ENCODE data around the gene CES4A. TPM values are rescaled to one million over a fixed set of nuclear protein-coding genes. Genes with fewer than 3 reads are reported as not detected.
A peak's percentile ranks its signal among the peaks of the same experiment; 100 is the strongest.
"Not testable (repeated sequence)": the region's sequence is repeated elsewhere in the genome, so short reads cannot be mapped to it uniquely, and the experiment has no call there.

The CES4A gene
- total RNA-seq, 2 donors from 2014 or later = 24.4 to 38.8 TPM

GRCh38 chr16:67035364-67035763, 47.0 kb downstream of the CES4A start:
- peak overlapping the region in 1 of 2 donors; percentile 39 for H3K4me3 Mint-ChIP-seq

DNA sequence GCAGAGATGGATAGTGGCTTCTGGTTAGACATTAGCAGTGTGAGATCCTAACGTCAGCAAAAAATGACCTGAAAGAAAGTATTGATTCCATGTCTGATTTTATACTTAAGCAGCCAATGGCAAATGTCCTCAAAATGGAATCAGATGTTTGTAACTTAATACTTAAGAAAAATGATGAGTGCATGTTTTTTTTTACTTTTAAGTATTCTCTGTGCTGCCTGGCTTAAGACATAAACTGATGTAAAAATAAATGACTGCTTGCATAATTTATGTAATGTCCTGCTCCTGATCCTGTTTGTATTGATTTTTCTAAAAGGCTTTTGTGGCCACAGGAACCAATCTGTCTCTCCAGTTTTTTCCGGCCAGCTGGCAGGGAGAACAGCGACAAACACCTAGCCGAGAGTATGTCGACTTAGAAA, 47.9 kb downstream of the CES4A start:
- no peak overlapping the region for H3K27ac Mint-ChIP-seq
- peaks cover 10 to 35% of the 10 kb centered on the region in 2 donors for H3K36me3 Mint-ChIP-seq (ENCODE audit: insufficient read depth in 2 of 2)
- no peaks in the 10 kb centered on the region for H3K9me3 Mint-ChIP-seq
- ATAC-seq (replicated peaks in 1 of 2) (no peak), DNase-seq (no peak)
- H3K4me3 Mint-ChIP-seq = no peak overlapping the region
- peaks cover 81% of the 10 kb centered on the region for H3K4me1 Mint-ChIP-seq (ENCODE audit: low read depth)
- H3K27me3 Mint-ChIP-seq (ENCODE audit: low read depth) = no peaks in the 10 kb centered on the region

More at GRCh38 chr16:67035364-67035763, 47.0 kb downstream of the CES4A start:
- Mint-ChIP-seq H3K4me1 (ENCODE audit: low read depth) (peaks cover 81% of the 10 kb centered on the region), H3K36me3 (ENCODE audit: insufficient read depth in 2 of 2) (peaks cover 6 to 26% of the 10 kb centered on the region in 2 donors), H3K27ac (no peak overlapping the region), H3K9me3 (no peaks in the 10 kb centered on the region), H3K27me3 (ENCODE audit: low read depth) (no peaks in the 10 kb centered on the region)
- DNase-seq (no peak), ATAC-seq (replicated peaks in 1 of 2) (no peak)

DNA sequence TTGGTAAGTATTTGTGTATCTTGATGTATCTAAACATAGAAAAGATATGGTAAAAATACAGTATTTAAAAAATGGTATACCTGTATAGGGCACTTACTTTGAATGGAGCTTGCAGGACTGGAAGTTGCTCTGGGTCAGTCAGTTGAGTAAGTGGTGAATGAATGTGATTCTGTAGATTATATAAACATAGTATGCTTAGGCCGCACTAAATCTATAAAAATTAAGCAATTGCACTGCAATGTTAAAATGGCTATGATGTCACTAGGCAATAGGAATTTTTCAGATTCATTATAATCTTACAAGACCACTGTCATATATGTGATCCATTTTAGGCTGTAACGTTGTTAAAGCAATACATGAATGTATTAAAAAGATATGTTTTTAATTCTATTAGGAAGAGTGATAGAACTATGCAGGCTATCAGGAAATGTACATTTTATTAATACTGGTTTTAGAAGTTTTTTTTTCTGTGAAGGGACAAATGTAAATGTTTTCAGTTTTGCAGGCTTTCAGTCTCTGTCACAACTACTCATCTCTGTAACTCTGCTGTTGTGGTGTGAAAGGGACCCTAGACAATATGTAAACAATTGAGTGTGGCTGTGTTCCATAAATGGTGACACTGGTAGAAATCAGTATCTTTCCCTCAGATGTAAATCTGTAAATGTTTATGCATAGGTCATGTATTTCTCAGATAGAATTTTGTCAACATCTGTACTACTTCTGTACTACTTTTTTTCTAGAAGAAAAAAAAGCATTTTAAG, 51.1 kb downstream of the CES4A start:
- H3K27ac Mint-ChIP-seq = peak overlapping the region; percentile 54
- DNase-seq = no peak
- ATAC-seq (replicated peaks in 1 of 2) = peak; percentile 81 to 84

DNA sequence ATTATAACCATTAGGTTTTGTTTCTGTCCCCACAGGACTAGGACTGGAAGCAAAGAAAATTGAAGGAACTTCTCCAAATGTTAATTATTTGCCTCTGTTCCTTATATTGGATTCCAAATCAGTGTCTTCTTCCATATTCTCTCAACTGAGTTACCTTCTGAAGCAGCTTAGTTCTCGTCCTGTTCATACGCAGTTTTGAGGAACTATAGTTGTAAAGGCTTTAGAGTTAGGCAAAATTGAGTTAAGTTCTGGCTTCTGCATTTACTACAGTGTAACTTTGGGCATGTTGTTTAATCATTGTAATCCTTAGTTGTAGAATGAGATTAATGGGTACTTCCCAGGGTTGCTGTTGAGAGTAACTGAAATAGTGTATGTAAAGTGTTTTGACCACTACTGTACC, 51.8 kb downstream of the CES4A start:
- H3K36me3 Mint-ChIP-seq (ENCODE audit: insufficient read depth in 2 of 2) = peaks cover 8 to 21% of the 10 kb centered on the region in 2 donors
- no peaks in the 10 kb centered on the region for H3K27me3 Mint-ChIP-seq (ENCODE audit: low read depth)
- DNase-seq (no peak), ATAC-seq (replicated peaks in 1 of 2) (no peak)
- no peaks in the 10 kb centered on the region for H3K9me3 Mint-ChIP-seq
- H3K4me1 Mint-ChIP-seq (ENCODE audit: low read depth) = peaks cover 46% of the 10 kb centered on the region
- H3K27ac Mint-ChIP-seq = peak overlapping the region; percentile 61
- peak overlapping the region in 1 of 2 donors; percentile 6 for H3K4me3 Mint-ChIP-seq

More for the DNA sequence above, 51.1 kb downstream of the CES4A start:
- no peaks in the 10 kb centered on the region for H3K27me3 Mint-ChIP-seq (ENCODE audit: low read depth)
- peak overlapping the region in 1 of 2 donors; percentile 25 for H3K4me3 Mint-ChIP-seq
- H3K36me3 Mint-ChIP-seq (ENCODE audit: insufficient read depth in 2 of 2) = peaks cover 9 to 22% of the 10 kb centered on the region in 2 donors
- H3K9me3 Mint-ChIP-seq = no peaks in the 10 kb centered on the region
- peaks cover 53% of the 10 kb centered on the region for H3K4me1 Mint-ChIP-seq (ENCODE audit: low read depth)

DNA sequence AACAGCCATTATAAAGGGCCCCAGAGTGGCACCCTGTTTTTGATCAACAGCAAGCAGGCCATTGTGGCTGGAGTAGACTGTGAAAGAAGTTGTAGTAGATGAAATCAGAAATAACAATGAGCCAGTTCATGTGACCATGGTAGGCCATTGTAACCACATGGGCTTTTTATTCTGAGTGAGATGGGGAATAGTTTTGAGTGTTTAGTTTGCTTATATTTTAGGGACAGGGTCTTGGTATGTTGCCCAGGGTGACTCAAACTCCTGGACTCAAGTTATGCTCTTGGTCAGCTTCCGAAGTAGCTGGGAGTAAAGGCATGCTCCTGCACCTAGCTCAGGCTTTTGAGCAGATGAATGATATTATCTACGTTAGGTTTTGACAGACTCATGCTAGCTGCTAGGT, 52.5 kb downstream of the CES4A start:
- Mint-ChIP-seq H3K4me1 (ENCODE audit: low read depth) (peaks cover 39% of the 10 kb centered on the region), H3K4me3 (no peak overlapping the region), H3K27ac (peak overlapping the region; percentile 61), H3K9me3 (no peaks in the 10 kb centered on the region), H3K36me3 (ENCODE audit: insufficient read depth in 2 of 2) (peaks cover 8 to 18% of the 10 kb centered on the region in 2 donors), H3K27me3 (ENCODE audit: low read depth) (no peaks in the 10 kb centered on the region)
- DNase-seq (no peak), ATAC-seq (replicated peaks in 1 of 2) (peak; percentile 51 to 61)

GRCh38 chr16:67041520-67041919, 53.1 kb downstream of the CES4A start:
- not testable (repeated sequence) for H3K9me3 Mint-ChIP-seq; H3K27me3 Mint-ChIP-seq (ENCODE audit: low read depth); H3K4me3 Mint-ChIP-seq; ATAC-seq (replicated peaks in 1 of 2); DNase-seq
- Mint-ChIP-seq H3K27ac (peak overlapping the region; percentile 61), H3K36me3 (ENCODE audit: insufficient read depth in 2 of 2) (peaks cover 7 to 15% of the 10 kb centered on the region in 2 donors), H3K4me1 (ENCODE audit: low read depth) (peaks cover 33% of the 10 kb centered on the region)

DNA sequence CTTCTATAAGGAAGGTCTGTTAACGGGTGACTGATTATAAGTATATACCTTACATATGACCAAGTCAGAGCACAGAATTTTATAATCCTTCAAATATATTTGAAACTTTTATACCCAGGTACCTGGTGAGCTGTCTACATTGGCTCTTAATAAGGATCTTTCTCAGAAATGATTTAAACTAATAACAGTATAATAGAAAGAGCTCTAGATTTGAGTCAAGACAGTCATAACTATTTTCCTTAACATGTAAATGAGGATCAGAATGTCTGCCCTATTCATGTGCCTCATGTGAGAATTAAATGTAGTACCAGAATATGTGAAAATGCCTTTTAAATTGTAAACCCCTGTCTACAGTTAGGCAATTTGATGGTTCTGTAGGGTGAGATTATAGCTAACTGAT, 55.0 kb downstream of the CES4A start:
- H3K27me3 Mint-ChIP-seq (ENCODE audit: low read depth) = no peaks in the 10 kb centered on the region
- H3K9me3 Mint-ChIP-seq = no peaks in the 10 kb centered on the region

DNA sequence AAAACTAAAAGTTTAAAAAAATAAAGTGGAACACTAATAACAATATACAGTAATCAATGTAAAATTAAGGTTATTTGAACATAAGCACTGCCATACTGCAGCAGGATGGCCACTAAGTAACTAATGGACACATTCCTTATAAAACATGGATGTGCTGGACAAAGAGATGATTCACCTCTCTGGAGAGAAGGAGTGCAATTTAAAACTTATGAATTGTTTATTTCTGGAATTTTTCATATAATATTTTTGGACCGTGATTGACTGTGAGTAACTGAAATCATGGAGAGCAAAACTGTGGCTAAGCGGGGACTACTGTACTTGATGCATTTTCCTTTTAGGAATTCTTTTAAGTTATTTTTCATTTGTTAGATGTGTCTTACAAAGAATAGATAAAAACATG, 62.4 kb downstream of the CES4A start:
- Mint-ChIP-seq H3K27me3 (ENCODE audit: low read depth) (no peaks in the 10 kb centered on the region), H3K4me3 (no peak overlapping the region), H3K9me3 (no peaks in the 10 kb centered on the region), H3K27ac (no peak overlapping the region), H3K36me3 (ENCODE audit: insufficient read depth in 2 of 2) (peaks cover 0 to 9% of the 10 kb centered on the region in 2 donors), H3K4me1 (ENCODE audit: low read depth) (peaks cover 44% of the 10 kb centered on the region)
- DNase-seq = no peak
- ATAC-seq (replicated peaks in 1 of 2) = no peak

More for the DNA sequence above, 55.0 kb downstream of the CES4A start:
- Mint-ChIP-seq H3K27ac (no peak overlapping the region), H3K4me1 (ENCODE audit: low read depth) (peaks cover 30% of the 10 kb centered on the region), H3K4me3 (no peak overlapping the region), H3K36me3 (ENCODE audit: insufficient read depth in 2 of 2) (peaks cover 6 to 12% of the 10 kb centered on the region in 2 donors)
- no peak for DNase-seq
- ATAC-seq (replicated peaks in 1 of 2) = peak in 1 of 2 donors; percentile 11

GRCh38 chr16:67052399-67052798, 64.0 kb downstream of the CES4A start:
- Mint-ChIP-seq H3K4me3 (peak overlapping the region; percentile 50 to 83), H3K27ac (peak overlapping the region; percentile 91), H3K27me3 (ENCODE audit: low read depth) (no peaks in the 10 kb centered on the region), H3K36me3 (ENCODE audit: insufficient read depth in 2 of 2) (peaks cover 5 to 16% of the 10 kb centered on the region in 2 donors), H3K9me3 (no peaks in the 10 kb centered on the region), H3K4me1 (ENCODE audit: low read depth) (peaks cover 53% of the 10 kb centered on the region)
- peak; percentile 1 to 4 for ATAC-seq (replicated peaks in 1 of 2)
- no peak for DNase-seq

DNA sequence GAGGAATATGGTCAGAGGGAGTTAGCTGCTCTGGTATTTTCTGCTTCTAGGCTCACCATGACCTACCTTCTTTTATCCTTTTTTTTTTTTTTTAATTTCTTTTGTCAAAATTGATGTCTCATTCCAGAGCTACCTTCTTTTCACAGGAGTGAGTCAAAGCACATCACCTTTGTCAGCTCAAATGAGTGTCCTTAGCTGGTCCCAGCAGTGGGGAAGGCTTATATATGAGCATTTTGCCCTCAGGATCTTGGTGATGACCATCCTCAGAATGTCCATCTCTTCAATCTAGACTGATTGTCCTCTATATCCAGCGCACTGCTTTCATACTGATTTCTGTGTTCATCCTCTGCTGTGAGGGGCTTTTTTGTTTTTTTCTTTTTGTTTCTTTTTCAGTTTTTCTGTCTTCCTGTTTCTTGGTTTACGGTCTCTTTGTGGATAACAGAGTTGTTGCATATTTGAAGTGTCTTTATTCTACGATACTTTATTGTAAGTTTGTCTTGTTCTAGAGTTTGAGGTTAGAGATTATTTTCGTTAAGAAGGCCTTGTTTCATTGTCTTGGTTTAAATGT, 65.5 kb downstream of the CES4A start:
- peaks cover 5 to 16% of the 10 kb centered on the region in 2 donors for H3K36me3 Mint-ChIP-seq (ENCODE audit: insufficient read depth in 2 of 2)
- peak overlapping the region; percentile 91 for H3K27ac Mint-ChIP-seq
- peak overlapping the region; percentile 50 to 83 for H3K4me3 Mint-ChIP-seq
- peak; percentile 36 to 58 for ATAC-seq (replicated peaks in 1 of 2)
- peak in 1 of 2 donors; percentile 35 for DNase-seq
- H3K4me1 Mint-ChIP-seq (ENCODE audit: low read depth) = peaks cover 53% of the 10 kb centered on the region
- no peaks in the 10 kb centered on the region for H3K9me3 Mint-ChIP-seq
- H3K27me3 Mint-ChIP-seq (ENCODE audit: low read depth) = no peaks in the 10 kb centered on the region

DNA sequence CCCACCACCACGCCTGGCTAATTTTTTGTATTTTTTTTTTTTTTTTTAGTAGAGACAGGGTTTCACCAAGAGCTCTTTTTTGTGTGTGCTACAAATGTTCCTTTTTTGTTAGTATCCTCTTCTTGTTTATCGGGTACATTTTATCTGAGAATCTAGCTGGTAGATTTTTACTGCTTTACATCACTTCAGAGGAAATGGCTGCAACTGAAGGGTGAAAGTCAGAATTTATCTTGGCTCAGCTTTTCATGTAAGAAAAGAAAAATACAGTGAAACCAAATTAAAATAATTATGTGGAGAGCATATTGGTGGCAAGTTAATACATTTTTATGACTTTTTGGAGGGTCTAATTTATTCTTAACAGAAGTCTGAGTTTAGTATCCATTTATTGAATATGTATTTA, 66.5 kb downstream of the CES4A start:
- no peak for DNase-seq
- no peak for ATAC-seq (replicated peaks in 1 of 2)
- Mint-ChIP-seq H3K36me3 (ENCODE audit: insufficient read depth in 2 of 2) (peaks cover 7 to 19% of the 10 kb centered on the region in 2 donors), H3K9me3 (no peaks in the 10 kb centered on the region), H3K4me3 (peak overlapping the region; percentile 50 to 83), H3K4me1 (ENCODE audit: low read depth) (peaks cover 58% of the 10 kb centered on the region), H3K27ac (peak overlapping the region; percentile 91), H3K27me3 (ENCODE audit: low read depth) (no peaks in the 10 kb centered on the region)

DNA sequence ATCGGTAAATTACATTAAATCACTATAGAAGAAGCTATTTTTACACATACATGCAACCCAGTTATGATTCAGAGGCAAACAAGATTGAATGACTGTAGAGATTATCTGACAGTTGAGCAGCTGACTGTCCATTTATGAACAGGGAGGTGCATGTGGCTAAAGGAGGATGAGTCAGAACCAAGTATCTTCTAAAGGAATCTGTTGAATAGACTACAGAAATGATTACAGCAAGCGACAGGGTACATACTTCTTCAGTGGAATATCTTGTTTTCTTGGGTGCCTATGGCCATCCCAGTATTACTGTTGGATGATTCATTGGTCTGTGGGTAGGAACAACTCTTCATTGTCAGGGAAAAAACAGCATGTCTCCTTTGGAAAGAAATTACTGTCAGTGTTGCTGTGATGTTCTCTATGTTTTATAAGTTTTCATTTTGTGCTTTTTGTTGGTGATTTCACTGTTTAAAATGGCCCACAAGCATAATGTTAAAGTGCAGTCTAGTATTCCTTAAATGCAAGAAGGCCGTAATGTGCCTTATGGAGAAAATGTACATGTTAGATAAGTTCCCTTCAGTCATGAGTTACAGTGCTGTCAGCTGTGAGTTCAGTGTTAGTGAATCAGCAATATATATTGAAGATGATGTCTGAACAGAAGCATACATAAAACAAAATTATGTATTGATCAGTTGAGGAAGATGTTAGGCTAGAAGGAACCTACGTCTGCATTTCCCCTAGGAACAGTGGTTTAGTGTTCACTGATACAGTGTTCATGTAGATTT, 67.5 kb downstream of the CES4A start:
- DNase-seq (peak; percentile 35 to 49), ATAC-seq (replicated peaks in 1 of 2) (peak; percentile 86 to 89)
- Mint-ChIP-seq H3K9me3 (no peaks in the 10 kb centered on the region), H3K4me1 (ENCODE audit: low read depth) (peaks cover 64% of the 10 kb centered on the region), H3K36me3 (ENCODE audit: insufficient read depth in 2 of 2) (peaks cover 7 to 26% of the 10 kb centered on the region in 2 donors), H3K27ac (peak overlapping the region; percentile 98), H3K4me3 (peak overlapping the region; percentile 77 to 78), H3K27me3 (ENCODE audit: low read depth) (no peaks in the 10 kb centered on the region)
